ENCODE results near the gene CCDC69. TPM values are rescaled to one million over a fixed set of nuclear protein-coding genes. Genes with fewer than 3 reads are reported as not detected.
"Not testable (repeated sequence)": the region's sequence is repeated elsewhere in the genome, so short reads cannot be mapped to it uniquely, and the experiment has no call there.

The CCDC69 gene
- total and polyA plus RNA-seq, 2 of the 8 experiments (the other 6 are each of a cell fraction or from before 2014, with no cell fraction given), result 8.4 to 10.8 TPM

DNA sequence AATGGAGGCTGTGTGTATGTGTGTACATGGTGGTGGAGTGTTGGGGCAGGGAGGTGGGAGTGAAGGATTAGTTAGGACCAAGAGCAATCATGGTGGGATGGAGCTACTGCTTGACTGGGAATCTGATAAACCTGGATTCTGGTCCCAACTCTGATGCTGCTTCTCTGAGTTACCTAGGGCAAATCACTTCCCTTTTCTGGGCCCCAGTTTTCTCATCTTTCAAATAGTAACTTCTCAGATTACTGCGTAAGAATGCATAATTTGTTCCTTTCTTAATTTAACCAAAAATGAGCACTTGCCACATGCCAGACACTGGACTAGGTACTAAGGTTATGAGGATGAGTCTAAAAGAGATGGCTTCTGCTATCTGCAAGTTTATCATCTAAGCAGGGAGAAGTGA lies 45.5 kb downstream of the CCDC69 start (continued):
- TF ChIP-seq JUND (IDR thresholded peaks at IDR 0.05; ENCODE audit: low read length), result no peak

DNA sequence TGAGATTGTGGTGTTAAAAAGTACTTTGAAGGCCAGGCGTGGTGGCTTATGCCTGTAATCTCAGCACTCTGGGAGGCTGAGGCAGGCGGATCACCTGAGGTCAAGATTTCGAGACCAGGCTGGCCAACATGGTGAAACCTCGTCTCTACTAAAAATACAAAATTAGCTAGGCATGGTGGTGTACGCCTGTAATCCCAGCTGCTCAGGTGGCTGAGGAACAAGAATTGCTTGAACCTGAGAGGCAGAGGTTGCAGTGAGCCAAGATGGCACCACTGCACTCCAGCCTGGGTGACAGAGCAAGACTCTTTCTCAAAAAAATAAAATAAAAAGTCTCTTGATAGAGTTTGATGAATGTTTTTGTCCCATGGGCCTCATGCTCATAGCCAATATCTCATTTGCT lies 47.6 kb downstream of the CCDC69 start:
- H3K36me3 ChIP-seq (ENCODE audit: control insufficient read depth in 2 of 4, insufficient read depth in 4 of 4, low read length in 3 of 4); FAIRE-seq; H3K27ac ChIP-seq (ENCODE audit: low read depth, low read length); H3K4me2 ChIP-seq (ENCODE audit: insufficient read depth in 1 of 2, low read depth in 2 of 2, low read length in 2 of 2); DNase-seq (ENCODE audit: low read depth in 1 of 2, low spot score in 2 of 2); POLR2A ChIA-PET (ENCODE audit: partially characterized antibody); H2BK5ac ChIP-seq (ENCODE audit: low read depth, low read length); H3K23me2 ChIP-seq (ENCODE audit: low read depth, low read length); H4K91ac ChIP-seq (replicated peaks; ENCODE audit: insufficient read length, low read length); H3K23ac ChIP-seq (ENCODE audit: insufficient read length); H3K79me2 ChIP-seq (ENCODE audit: control insufficient read depth in 1 of 2, insufficient read depth in 2 of 2, low read length in 2 of 2); H4K5ac ChIP-seq (ENCODE audit: insufficient read length, low read depth, low read length); H3K79me1 ChIP-seq (ENCODE audit: low read depth, low read length); H3K56ac ChIP-seq (replicated peaks; ENCODE audit: insufficient read length, low read depth, low read length); H3K9ac ChIP-seq (replicated peaks in 1 of 4; ENCODE audit: extremely low read depth in 1 of 4, low read depth in 3 of 4, low read length in 3 of 4); H2BK12ac ChIP-seq (ENCODE audit: low read depth, low read length); H3K14ac ChIP-seq (ENCODE audit: insufficient read length); H4K20me1 ChIP-seq (replicated peaks in 1 of 2; ENCODE audit: control insufficient read depth in 1 of 2, insufficient read depth in 2 of 2, low read length in 2 of 2); H2BK120ac ChIP-seq (replicated peaks; ENCODE audit: low read depth, low read length); H4K8ac ChIP-seq (ENCODE audit: extremely low read depth, insufficient read depth, low read length); H2AK5ac ChIP-seq (ENCODE audit: low read depth, low read length); H3K4me3 ChIP-seq (ENCODE audit: extremely low read depth in 1 of 4, insufficient read depth in 2 of 4, low read depth in 3 of 4, low read length in 4 of 4); H3K18ac ChIP-seq (ENCODE audit: extremely low read depth, low read length); H3K4ac ChIP-seq (replicated peaks; ENCODE audit: insufficient read length, low read depth, low read length); H2AFZ ChIP-seq (ENCODE audit: low read length); H3K27me3 ChIP-seq (replicated peaks in 1 of 4; ENCODE audit: control insufficient read depth in 3 of 4, extremely low read depth in 1 of 4, insufficient read depth in 3 of 4, low read length in 3 of 4); H3K9me3 ChIP-seq (ENCODE audit: insufficient read depth in 2 of 2, low read depth in 1 of 2, low read length in 1 of 2); H2BK15ac ChIP-seq (ENCODE audit: low read length); H2BK20ac ChIP-seq (ENCODE audit: low read length): not testable (repeated sequence)
- peaks cover 0 to 11% (median 0%) of the 10 kb centered on the region in 4 experiments; a peak in 1 of 7 replicates for H3K4me1 ChIP-seq (replicated peaks in 1 of 4; ENCODE audit: control insufficient read depth in 3 of 4, insufficient read depth in 4 of 4, low read length in 3 of 4)
- 67% methylated on average over 5 of the region's 5 CpGs; no CpG with 5 or more reads in 1 of the 2 experiments for WGBS, 2 experiments (ENCODE audit: extremely low coverage in 1 of 2, insufficient coverage in 1 of 2, insufficient read length in 1 of 2, insufficient replicate concordance in 2 of 2, low coverage in 1 of 2, low lambda C conversion rate in 2 of 2, missing lambda C conversion rate in 1 of 2)
- CTCF ChIA-PET (ENCODE audit: partially characterized antibody), result interaction anchor here (1.3 to 3.4 kb wide), 5 partner anchors 16 to 128 kb away, joined by 4 to 12 read pairs (median 7); no protein-coding TSS in a partner anchor
